Lower lobe of right lung (tissue), 2 donors: ENCODE results near the gene EHD4. TPM values are rescaled to one million over a fixed set of nuclear protein-coding genes. Genes with fewer than 3 reads are reported as not detected.

Source experiments
- ATAC-seq, 2 donors: fragments of 200-7000 bp; cut with Tn5 transposase; one replicate each; pipeline ENCODE4 v1.9.1; 2020 to 2022; ENCODE audit warnings: mild to moderate bottlenecking in 2 of 2, moderate library complexity in 2 of 2
- DNase-seq: peaks from one replicate; pipeline ENCODE4 v3.0.0-alpha.2; 2020
- H3K27ac ChIP-seq: fragments of 200-600 bp; one replicate; pipeline ENCODE4 v1.8.0; 2022
- H3K27me3 ChIP-seq: fragments of 200-600 bp; one replicate; pipeline ENCODE4 v1.8.0; 2022; ENCODE audit warnings: low read depth
- H3K36me3 ChIP-seq: fragments of 200-600 bp; one replicate; pipeline ENCODE4 v1.8.0; 2022; ENCODE audit warnings: mild to moderate bottlenecking
- H3K4me1 ChIP-seq: fragments of 200-600 bp; one replicate; pipeline ENCODE4 v1.8.0; 2022
- H3K4me3 ChIP-seq: fragments of 200-600 bp; one replicate; pipeline ENCODE4 v1.8.0; 2022; ENCODE audit warnings: mild to moderate bottlenecking
- H3K9me3 ChIP-seq: fragments of 200-600 bp; one replicate; pipeline ENCODE4 v1.8.0; 2022
- CTCF ChIP-seq: fragments of 200-600 bp; IDR thresholded peaks from one replicate; pipeline ENCODE4 v1.8.0; 2022; ENCODE audit warnings: antibody characterized with exemption, mild to moderate bottlenecking
- intact Hi-C: fragments of 100-400 bp; cut with DNase I; formaldehyde crosslinking; loops from one replicate; pipeline ENCODE4 v1.11.0; 2022
- total RNA-seq: library from RNA; stranded (reverse); fragmentation: NEBNext Ultra II Directional; extraction: Animal tissue kit (Norgen Biotek cat#: 25700); gene quantifications from one replicate; pipeline ENCODE4 v1.2.1, GENCODE V29; 2021
- donor health status: DM: no; HTN: yes; CAD: no; lungs with severe emphysema.

The EHD4 gene
- total RNA-seq, 1 donor from 2014 or later = 35.0 TPM

- H3K36me3 ChIP-seq = no peaks in the 10 kb centered on the region
- no peaks in the 10 kb centered on the region for H3K9me3 ChIP-seq
- ATAC-seq (no peak), DNase-seq (no peak)
- no peaks in the 10 kb centered on the region for H3K27me3 ChIP-seq
- no peaks in the 10 kb centered on the region for H3K4me1 ChIP-seq
- TF ChIP-seq CTCF = no peak
- no peak overlapping the region for H3K27ac ChIP-seq
- intact Hi-C loops = no loop called here
- no peak overlapping the region for H3K4me3 ChIP-seq
These were observed 102.3 kb downstream of the EHD4 start for GRCh38 chr15:41869770-41870688.

DNA sequence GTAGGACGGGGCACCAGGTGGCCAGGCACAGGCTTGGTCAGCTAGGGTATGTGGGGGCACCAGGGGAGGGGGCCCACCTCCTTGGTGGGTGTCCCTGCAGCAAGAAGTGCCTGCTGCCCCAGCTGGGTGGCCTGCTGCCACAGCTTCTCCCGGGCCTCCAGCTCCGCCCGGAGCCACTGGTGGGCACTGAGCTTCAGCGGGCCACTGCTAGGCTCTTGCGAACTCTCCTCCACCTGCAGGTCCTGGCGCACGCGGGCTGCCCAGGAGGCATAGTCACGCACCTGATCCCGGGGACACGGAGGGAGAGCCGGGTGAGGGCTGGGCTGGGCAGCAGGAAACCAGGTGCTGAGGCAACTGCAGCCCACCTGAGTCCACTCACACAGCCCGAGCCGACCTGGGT is 104.0 kb downstream of the EHD4 start:
- Histone ChIP-seq H3K27ac (no peak overlapping the region), H3K9me3 (no peaks in the 10 kb centered on the region), H3K4me3 (no peak overlapping the region), H3K36me3 (no peaks in the 10 kb centered on the region), H3K27me3 (no peaks in the 10 kb centered on the region), H3K4me1 (no peaks in the 10 kb centered on the region)
- no peak for ATAC-seq
- TF ChIP-seq CTCF = no peak
- intact Hi-C loops = no loop called here
- no peak for DNase-seq

- intact Hi-C loops = no loop called here
- no peak for ATAC-seq
These were observed 105.3 kb downstream of the EHD4 start for GRCh38 chr15:41866872-41867579.

GRCh38 chr15:41866263-41866703 is 106.1 kb downstream of the EHD4 start:
- DNase-seq (no peak), ATAC-seq (no peak)
- Histone ChIP-seq H3K4me1 (no peaks in the 10 kb centered on the region), H3K27me3 (no peaks in the 10 kb centered on the region), H3K27ac (no peak overlapping the region), H3K4me3 (no peak overlapping the region), H3K36me3 (no peaks in the 10 kb centered on the region), H3K9me3 (no peaks in the 10 kb centered on the region)
- no peak for TF ChIP-seq CTCF
- intact Hi-C loops = no loop called here

More at GRCh38 chr15:41866872-41867579, 105.3 kb downstream of the EHD4 start:
- no peak for TF ChIP-seq CTCF
- Histone ChIP-seq H3K27me3 (no peaks in the 10 kb centered on the region), H3K36me3 (no peaks in the 10 kb centered on the region), H3K4me3 (no peak overlapping the region), H3K4me1 (no peaks in the 10 kb centered on the region), H3K27ac (no peak overlapping the region), H3K9me3 (no peaks in the 10 kb centered on the region)
- DNase-seq = no peak

DNA sequence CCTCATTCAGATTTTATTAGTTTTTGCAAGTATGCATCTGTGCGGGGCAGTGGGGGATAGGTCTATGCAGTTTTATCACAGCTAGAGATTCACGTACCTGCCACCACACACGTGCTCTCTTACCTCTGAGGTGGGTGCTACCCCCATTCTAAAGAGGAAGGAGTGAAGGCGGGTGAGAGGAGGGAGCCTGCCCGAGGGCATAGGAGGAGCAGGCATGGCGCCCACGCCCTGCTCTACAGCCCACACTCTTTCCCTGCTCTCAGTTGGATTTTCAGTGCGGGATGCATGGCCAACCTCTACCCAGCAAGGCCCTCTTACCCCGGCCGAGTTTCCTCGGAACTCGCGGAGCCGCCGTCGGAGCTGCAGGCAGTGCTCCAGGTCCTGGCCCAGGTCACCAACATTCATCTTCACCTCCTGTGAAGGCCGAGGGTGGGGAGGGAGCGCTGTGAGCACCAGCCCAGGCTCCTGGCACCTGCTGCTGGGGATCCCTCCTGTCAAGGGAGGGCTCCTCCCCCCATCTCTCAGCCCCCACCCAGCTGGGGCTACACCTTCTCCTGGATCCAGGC is 106.8 kb downstream of the EHD4 start:
- TF ChIP-seq CTCF = no peak
- Histone ChIP-seq H3K36me3 (no peaks in the 10 kb centered on the region), H3K27ac (no peak overlapping the region), H3K27me3 (no peaks in the 10 kb centered on the region), H3K4me1 (no peaks in the 10 kb centered on the region), H3K4me3 (no peak overlapping the region), H3K9me3 (no peaks in the 10 kb centered on the region)
- intact Hi-C loops = no loop called here
- DNase-seq = no peak
- ATAC-seq = no peak
